Epithelial cell of esophagus (primary cell): Measurements from ENCODE around the gene ADAMTS17.

Source experiments
- DNase-seq: peaks from one replicate; pipeline ENCODE4 v3.0.0; 2010; ENCODE audit warnings: low read depth
- H3K4me3 ChIP-seq: 2 replicates; pipeline ENCODE4 v1.5.1; 2011; ENCODE audit warnings: mild to moderate bottlenecking, low read length, control low read depth
- TF ChIP-seq, protein P1 (sequence below): IDR thresholded peaks from 2 replicates; pipeline ENCODE4 v1.5.1; 2011; ENCODE audit warnings: low read depth, mild to moderate bottlenecking, low read length, control low read depth, inconsistent platforms; ENCODE audit not compliant: insufficient read depth; ENCODE audit errors: missing control alignments

Gene ADAMTS17

DNA sequence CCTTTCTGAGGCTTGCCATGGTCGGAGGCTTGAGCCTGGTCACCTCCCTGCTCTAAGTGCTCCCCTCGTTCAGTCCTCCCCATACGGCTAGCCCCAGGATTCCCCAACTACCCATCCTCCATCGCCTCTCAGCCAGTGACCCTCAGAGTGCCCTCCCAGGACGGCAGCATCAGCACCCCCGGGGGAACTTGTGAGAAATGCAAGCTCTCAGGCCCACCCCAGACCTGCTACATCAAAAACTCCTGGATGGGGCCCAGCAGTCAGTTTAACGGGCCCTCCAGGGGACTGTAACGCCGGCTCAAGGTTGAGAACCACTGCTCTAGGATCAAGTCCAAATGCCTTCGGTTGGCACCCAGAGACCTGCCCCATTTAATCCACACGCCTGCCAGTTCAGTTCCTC is 6.9 kb downstream of the ADAMTS17 start:
- TF ChIP-seq, protein P1, sequence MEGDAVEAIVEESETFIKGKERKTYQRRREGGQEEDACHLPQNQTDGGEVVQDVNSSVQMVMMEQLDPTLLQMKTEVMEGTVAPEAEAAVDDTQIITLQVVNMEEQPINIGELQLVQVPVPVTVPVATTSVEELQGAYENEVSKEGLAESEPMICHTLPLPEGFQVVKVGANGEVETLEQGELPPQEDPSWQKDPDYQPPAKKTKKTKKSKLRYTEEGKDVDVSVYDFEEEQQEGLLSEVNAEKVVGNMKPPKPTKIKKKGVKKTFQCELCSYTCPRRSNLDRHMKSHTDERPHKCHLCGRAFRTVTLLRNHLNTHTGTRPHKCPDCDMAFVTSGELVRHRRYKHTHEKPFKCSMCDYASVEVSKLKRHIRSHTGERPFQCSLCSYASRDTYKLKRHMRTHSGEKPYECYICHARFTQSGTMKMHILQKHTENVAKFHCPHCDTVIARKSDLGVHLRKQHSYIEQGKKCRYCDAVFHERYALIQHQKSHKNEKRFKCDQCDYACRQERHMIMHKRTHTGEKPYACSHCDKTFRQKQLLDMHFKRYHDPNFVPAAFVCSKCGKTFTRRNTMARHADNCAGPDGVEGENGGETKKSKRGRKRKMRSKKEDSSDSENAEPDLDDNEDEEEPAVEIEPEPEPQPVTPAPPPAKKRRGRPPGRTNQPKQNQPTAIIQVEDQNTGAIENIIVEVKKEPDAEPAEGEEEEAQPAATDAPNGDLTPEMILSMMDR: no peak
- DNase-seq: no peak
- H3K4me3 ChIP-seq: no peak overlapping the region

DNA sequence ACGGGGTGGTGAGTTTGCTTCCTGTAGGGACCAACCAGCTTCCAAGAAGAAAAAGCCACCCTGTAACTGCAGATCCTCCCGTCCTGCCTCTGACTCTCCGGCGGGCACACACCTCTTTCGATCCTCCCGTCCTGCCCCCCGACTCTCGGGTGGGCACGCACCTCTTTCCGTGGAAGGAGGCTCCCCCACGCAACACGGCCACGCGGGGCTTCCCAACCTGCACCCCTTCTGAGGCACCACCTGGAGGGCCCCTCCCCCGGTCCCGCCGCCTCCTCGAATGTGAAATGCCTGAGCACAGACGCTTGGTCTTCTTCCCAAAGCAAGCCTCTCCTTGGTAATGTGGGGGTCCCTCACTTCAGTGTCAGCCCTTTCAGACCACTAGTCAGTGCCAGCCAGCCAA is 7.3 kb downstream of the ADAMTS17 start:
- DNase-seq: no peak
- TF ChIP-seq, protein P1: no peak
- no peak overlapping the region for H3K4me3 ChIP-seq

DNA sequence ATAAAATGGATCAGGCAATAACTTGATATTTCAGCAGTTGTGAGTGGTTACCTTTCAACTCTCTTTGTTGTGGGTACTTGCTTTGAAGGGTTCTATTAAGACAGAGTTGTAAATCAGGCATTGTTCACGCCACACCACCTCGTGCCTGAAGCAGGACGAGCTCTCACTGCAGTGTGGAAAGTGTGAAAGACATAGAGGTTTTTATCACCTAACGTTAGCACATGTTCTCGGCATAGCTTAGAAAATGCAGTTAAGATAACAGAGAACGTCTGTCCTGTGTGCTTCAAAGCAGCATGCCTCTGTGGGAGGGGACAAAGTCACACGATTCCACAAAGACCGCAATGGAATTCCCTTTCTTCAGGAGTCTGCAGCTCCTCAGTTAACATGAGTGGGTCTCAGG is 7.8 kb downstream of the ADAMTS17 start:
- TF ChIP-seq, protein P1: no peak
- DNase-seq: no peak

DNA sequence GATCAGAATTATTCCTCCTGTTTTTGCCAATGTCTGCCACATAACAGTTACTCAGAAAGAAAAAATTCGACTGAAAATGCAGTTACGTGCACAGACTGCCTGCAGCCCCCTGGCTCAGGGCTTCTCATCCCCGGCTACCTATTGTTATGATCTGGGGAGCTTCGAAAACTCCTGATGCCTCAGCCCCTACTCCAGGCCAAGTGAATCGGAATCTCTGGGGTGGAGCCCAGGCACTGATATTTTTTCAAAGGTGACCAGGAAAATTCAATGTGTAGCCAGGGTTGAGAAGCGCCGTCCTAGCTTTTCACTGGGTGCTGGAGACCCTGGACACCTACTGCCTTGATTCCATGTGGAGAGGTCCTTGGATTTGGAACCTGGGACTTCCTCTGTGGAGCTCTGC is 8.5 kb downstream of the ADAMTS17 start:
- DNase-seq: no peak
- TF ChIP-seq, protein P1: no peak
- H3K4me3 ChIP-seq: no peak overlapping the region

More for the DNA sequence above, 7.8 kb downstream of the ADAMTS17 start:
- H3K4me3 ChIP-seq: no peak overlapping the region

DNA sequence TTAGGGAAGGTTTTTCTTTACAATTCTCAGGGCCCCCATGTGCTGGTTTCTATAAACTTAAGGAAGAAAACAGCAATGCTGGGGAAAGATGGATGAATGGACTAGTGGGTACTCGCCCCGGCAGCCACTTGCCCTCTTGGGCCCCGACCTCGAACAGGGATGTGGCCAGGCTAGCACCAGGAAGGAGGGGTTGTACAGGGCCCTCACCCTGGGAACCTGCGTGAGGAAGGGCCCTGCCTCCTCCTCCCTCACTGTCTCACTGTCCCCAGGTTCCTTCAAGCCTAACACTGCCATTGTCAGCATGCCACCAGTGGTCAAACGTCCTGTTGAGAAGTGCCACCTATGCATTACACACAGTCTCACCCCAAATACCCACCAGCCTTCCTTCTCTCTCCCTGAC is 9.1 kb downstream of the ADAMTS17 start:
- no peak overlapping the region for H3K4me3 ChIP-seq
- TF ChIP-seq, protein P1: no peak
- DNase-seq: no peak

DNA sequence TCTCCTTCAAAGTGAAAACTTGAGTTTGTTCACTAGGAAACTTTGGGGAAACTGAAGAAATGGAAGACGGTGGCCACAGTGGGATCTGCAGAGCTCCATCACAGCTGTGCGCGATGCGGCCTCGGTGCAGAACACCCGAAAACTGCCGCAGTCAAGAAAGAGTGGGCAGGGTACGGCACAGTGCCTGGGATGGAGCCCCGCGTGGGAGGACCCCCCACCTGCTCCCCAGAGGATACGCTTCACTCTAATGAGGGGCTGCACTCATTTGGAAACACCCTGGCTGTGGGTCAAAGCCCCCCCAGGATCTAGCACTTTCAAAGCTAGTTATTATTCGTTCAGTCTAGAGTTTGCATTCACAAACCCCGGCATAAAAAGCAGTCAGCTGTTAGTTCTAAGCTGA is 9.5 kb downstream of the ADAMTS17 start:
- DNase-seq: no peak
- TF ChIP-seq, protein P1: no peak
- no peak overlapping the region for H3K4me3 ChIP-seq

DNA sequence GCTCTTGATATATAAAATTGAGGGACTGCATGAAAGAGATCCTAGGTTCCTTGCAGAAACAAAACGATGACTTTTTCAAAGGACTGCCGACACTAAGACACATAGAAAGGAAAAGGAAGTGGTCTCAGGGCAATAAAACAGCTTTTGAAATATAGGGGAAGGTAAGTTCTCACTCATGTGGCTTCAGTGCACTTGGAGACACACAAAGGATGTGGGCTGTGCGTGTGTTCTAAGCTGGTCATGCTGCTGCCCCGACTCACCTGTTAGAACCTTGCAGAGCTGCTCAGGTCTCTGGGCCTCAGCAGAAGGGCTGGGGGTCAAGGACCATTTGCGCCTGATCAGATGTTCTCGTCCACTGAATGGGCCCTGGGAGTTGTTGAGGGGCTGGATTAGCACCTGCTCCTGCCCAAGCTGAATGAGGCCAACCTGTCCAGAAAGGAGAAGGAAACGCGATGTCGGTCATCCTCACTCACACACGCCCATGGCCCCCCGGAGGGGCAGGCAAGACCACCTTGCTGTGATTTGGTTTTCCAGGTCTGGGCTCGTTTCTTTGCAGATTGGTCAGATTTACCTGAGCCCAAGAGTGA is 11.1 kb downstream of the ADAMTS17 start:
- TF ChIP-seq, protein P1: no peak
- no peak overlapping the region for H3K4me3 ChIP-seq
- DNase-seq: no peak
